HG03108 (cell line): ENCODE results near the gene MFN2.

Experiments
- ATAC-seq: cut with Tn5 transposase; IDR thresholded peaks from one replicate; pipeline ENCODE4 v1.9.1; 2021; ENCODE audit warnings: moderate library complexity; ENCODE audit not compliant: unreplicated experiment

The MFN2 gene

DNA sequence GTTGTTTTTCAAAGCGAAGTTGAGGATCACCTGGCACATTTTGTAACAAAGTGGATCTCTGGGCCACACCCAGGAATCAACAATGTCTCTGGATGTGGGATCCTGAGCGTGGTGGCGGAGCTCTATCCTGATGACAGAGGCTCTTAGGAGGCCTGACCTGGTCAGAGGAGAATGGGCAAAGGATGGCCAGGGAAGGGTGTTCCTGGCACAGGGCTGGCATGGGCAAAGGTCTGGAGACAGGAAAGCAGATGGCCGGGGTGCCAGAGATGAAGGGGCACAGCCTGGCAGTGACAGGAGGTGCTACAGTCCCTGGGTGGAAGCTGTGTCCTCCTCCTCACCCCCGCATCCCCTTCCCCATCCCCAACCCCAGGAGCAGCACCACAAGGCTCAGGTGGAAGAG is 20.0 kb upstream of the MFN2 start:
- ATAC-seq = no peak

DNA sequence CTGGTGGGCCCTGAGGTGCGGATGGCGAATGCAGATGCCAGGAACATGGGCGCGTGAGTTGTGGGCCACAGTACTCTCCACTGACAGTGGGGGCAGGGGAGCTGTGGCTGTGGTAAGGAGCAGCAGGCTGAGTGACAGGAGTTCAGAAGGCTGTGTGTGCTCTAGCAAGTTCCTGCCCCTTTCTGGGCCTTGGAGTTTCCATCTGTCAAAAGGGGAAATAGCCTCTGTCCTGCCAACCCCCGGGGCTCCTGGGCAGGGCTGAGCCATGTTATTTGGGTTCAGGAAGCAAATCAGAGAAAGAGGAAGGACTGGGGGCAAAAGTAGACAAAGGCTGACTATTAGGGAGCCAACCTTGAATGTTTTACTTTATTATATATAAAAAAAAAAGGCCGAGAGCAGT is 19.5 kb upstream of the MFN2 start:
- no peak for ATAC-seq

DNA sequence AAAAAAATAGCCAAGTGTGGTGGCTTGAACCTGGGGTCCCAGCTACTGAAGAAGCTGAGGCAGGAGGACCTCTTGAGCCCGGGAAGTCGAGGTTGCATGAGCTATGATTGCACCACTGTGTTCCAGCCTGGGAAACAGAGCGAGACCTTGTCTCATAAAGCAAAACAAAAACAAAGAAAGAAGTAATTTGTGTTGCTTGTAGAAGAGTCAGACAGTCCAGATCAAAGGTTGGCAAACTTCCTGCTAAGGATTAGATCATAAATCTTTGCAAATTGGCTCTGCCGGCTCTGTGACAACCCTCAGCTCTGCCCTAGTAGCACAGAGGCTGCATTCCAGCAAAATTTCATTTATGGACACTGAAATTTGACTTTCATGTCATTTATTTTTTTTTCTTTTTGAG is 19.0 kb upstream of the MFN2 start:
- no peak for ATAC-seq

- no peak for ATAC-seq
Measured at GRCh38 chr1:11963622-11964021, 16.6 kb upstream of the MFN2 start.

DNA sequence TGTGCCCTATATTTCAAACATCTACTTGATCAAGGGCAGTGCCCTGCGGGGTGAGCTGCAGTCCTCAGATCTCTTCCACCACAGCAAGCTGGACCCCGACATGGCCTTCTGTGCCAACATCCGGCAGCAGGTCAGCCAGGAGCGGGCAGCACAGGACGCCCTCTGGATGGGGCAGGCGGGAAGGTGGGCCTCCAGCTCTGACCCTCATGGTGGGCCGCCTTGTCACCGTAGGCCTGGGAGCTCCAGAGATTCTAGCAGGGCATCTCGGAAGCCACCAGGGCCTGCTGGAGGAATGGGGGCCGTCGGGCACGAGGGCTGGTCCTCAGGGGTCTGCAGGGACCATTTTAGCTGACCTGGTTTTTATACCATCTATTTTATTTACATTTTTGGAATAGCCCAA is 15.6 kb upstream of the MFN2 start:
- ATAC-seq = no peak

DNA sequence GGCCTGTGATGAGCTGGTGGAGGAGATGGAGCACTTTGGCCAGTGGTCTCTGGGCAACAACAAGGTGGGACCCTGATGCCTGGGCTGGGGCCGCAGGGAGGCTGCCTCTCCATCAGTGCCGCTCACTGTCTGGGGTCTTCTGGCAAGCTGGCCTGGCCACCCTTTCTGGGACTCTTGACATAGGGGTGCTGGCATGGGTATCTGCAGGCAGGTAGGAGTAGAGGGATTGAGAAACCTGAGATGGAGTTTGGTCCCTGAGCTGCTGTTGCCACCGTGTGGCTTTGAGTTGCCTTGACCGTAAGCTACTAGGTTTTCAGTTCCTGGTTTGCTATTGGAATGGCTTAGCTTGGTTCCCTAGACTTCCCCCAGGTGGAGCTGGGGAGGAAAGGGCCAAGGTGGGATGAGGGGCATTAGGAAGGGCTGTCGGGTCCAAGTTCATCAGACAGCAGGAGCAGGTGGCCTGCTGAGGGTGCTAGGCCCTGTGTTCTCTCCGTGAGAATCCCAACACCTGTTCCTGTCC is 13.2 kb upstream of the MFN2 start:
- ATAC-seq = no peak

DNA sequence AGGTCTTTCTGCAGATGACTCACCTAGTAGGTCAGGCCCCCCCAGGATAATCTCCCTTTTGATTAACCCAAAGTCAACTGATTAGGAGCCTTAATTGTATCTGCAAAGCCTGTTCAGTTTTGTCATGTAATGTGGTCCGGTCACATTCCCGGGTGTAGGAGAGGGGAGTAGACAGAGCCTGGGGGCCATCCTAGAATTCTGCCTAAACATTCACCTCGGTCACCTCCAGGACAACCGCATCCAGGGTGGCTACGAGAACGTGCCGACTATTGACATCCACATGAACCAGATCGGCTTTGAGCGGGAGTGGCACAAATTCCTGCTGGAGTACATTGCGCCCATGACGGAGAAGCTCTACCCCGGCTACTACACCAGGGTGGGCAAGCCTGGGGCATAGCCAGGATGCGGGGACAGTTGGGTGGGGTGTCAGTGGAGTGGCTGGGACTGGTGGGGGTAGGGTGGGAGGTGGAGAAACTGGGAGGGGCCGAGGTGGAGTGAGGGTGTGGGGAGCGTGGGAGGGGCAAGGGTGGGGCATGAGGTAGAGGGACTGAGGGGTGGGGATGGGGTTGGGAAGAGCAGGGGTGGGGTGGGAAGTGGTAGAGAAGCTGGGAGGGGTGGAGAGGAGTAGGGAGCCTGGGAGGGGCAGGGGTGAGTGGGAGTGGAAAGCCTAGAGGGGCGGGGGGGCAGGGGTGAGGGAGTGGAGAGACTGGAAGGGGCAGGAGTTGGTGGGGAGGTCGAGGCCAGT is 9.6 kb upstream of the MFN2 start:
- no peak for ATAC-seq

GRCh38 chr1:11977625-11978024 is 2.6 kb upstream of the MFN2 start:
- no peak for ATAC-seq

DNA sequence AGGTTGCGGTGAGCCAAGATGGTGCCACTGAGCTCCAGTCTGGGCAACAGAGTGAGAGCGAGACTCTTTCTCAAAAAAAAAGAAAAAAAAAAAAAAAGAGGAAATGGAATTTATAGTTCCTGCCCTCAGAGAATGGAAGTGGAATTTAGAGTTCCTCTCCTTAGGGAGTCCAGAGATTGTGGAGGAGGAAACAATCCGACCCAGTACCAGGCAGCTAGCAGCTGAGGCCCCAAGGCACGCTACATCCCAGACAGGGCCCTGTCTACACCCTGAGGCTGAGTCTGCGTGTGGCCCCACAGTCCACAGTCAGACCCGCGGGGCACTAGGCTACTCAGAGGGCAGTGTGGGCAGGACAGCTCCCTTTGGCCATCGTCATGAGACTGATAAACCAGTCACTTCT is 1.9 kb upstream of the MFN2 start:
- no peak for ATAC-seq

GRCh38 chr1:11979028-11979850 is 1.0 kb upstream of the MFN2 start:
- ATAC-seq = no peak

DNA sequence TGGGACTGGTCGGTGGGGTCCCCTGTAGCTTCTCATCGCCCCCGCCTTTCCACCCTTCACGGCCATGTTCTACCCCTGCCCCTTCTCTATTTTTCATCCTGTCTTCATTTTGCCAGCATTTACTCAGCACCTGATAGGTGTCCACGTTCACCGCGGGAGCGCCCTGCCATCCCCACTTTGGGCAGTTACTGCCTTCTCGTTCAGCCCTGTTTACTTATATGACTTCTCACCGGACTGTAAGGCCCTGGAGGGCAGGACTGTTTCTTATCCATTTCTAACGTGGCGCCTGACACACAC is 380 bp downstream of the MFN2 start:
- ATAC-seq = no peak

- no peak for ATAC-seq
Measured at GRCh38 chr1:11981378-11982009, 1.2 kb downstream of the MFN2 start.

GRCh38 chr1:11982010-11982392 is 1.8 kb downstream of the MFN2 start:
- ATAC-seq = no peak

DNA sequence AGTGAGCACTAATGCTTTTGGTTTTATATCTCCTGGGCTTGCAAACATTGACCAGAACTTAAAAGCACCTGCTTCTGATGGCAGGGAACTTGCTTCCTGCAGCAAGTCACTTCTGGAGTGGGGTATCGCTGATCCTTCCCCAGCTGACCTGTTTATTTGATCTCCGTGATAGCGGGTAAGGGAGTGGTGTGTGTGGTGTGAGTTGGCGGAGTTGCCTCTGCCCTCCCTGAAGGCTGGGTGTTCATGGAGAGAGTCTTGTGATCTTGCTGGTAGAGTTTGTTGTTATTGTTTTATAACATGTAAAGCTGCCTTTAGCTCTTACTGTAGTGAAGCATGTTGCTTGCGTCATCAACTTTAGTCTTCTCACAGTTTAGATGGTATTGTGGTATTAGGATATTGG is 3.9 kb downstream of the MFN2 start:
- ATAC-seq = no peak

- no peak for ATAC-seq
Measured at GRCh38 chr1:11984576-11984975, 4.3 kb downstream of the MFN2 start.

DNA sequence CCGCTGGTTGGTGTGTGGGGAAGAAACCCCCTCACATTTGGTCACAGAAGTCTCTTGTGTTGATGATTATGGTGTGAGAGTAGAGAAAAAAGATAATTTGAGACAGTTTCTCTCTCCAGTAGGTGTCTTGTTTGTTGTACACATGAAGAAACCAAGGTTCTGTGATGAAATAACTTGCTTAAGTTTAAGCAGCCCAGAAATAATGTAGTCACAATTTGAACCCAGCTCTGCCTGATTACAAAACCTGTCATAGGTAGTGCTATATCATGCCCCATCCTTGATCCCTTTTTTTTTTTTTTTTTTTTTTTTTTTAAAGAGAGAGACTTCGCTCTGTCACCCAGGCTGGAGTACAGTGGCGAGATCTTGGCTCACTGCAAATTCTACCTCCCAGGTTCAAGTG is 4.9 kb downstream of the MFN2 start:
- no peak for ATAC-seq

DNA sequence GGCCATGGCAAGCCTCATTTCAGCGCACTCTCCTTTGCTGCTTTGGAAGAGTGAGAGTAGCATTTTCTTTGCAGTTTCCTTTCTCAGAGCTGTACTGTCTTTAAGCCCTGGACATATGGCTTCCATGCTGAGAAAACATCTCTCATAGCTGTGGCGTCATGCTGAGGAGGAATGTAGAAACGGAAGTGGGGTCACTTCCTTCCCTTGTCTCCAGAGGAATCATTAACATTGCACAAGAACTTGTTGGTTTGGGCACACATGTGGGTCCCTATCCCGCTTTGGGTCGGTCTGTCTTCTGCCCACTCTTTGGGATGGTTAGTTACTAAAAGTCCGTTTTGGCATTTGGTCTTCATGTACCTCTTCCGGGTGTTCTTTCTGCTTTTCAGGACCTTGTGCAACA is 5.6 kb downstream of the MFN2 start:
- ATAC-seq = no peak

DNA sequence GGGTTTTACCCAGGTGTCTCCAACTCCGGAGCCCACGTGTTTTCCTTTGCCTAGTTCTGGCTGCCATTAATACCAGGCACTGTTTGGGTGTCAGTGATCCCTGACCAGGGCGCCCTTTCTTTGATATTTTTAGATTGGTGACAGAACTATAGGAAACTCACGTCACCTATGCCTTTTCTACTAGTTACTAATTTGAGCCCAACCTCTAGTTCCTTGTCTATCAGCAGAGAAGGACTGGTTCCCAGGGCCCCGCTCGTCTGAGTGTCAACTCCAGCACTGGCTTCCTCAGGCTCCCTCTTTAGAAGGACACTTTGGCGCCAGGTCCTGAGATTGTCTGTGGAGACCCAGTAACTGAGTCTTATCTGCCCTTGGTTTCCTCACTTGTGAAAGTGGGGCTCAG is 9.4 kb downstream of the MFN2 start:
- ATAC-seq = no peak

GRCh38 chr1:11990303-11991032 is 10.2 kb downstream of the MFN2 start:
- ATAC-seq = no peak

- no peak for ATAC-seq
Measured at GRCh38 chr1:11991969-11992676, 11.9 kb downstream of the MFN2 start.
